Panc1 (cell line): Measurements from ENCODE around the gene ACOD1. TPM values are rescaled to one million over a fixed set of nuclear protein-coding genes. Genes with fewer than 3 reads are reported as not detected.
"Not testable (repeated sequence)": the region's sequence is repeated elsewhere in the genome, so short reads cannot be mapped to it uniquely, and the experiment has no call there.

ENCODE experiments used
- ATAC-seq: fragments of 200-7000 bp; cut with Tn5 transposase; 2 replicates; pipeline ENCODE4 v1.9.1; 2020; ENCODE audit warnings: mild to moderate bottlenecking, moderate library complexity
- BruUV-seq: library from RNA; stranded (reverse); fragments of 400-500 nt; replicated peaks from 2 replicates; lab custom pipeline; 2021; lab: Mats Ljungman, UMichigan
- CTCF ChIA-PET: fragments of 300-600 bp; sonication (Branson Sonifier 250); formaldehyde crosslinking; loops from one replicate; lab custom pipeline; 2022; ENCODE audit warnings: antibody characterized with exemption; lab: Charles Lee
- POLR2A ChIA-PET: fragments of 300-600 bp; sonication (Branson Sonifier 250); formaldehyde crosslinking; loops from one replicate; lab custom pipeline; 2022; ENCODE audit warnings: antibody characterized with exemption; lab: Charles Lee
- DNase-seq: peaks from one replicate; pipeline ENCODE4 v3.0.0-alpha.2; 2010; ENCODE audit warnings: low read depth, low spot score
- H3K27ac ChIP-seq: 2 replicates; pipeline ENCODE4 v1.5.1; 2011; ENCODE audit warnings: mild to moderate bottlenecking, low read length, inconsistent platforms
- H3K27me3 ChIP-seq: fragments of 200-500 bp; sonication (Bioruptor generic); 2 replicates; pipeline ENCODE4 v1.6.0; 2014; ENCODE audit warnings: low read length, inconsistent platforms; ENCODE audit not compliant: control insufficient read depth, insufficient read depth
- H3K36me3 ChIP-seq: fragments of 200-500 bp; sonication (Bioruptor generic); 2 replicates; pipeline ENCODE4 v1.5.1; 2014; ENCODE audit warnings: inconsistent platforms, mild to moderate bottlenecking, low read length, moderate library complexity; ENCODE audit not compliant: control insufficient read depth, insufficient read depth
- H3K4me1 ChIP-seq: 2 replicates; pipeline ENCODE4 v1.5.1; 2011; ENCODE audit warnings: inconsistent platforms, mild to moderate bottlenecking, low read length, moderate library complexity; ENCODE audit not compliant: control insufficient read depth, insufficient read depth
- H3K4me3 ChIP-seq, 2 experiments: 2 replicates each; pipeline ENCODE4 v1.5.1; 2011 to 2012; ENCODE audit warnings: low read depth in 2 of 2, low read length in 2 of 2, mild to moderate bottlenecking in 2 of 2, inconsistent platforms in 1 of 2, moderate library complexity in 1 of 2
- H3K9me3 ChIP-seq: fragments of 200-500 bp; sonication (Bioruptor generic); 2 replicates; pipeline ENCODE4 v1.5.1; 2014; ENCODE audit warnings: low read depth, mild to moderate bottlenecking, inconsistent platforms, low read length, moderate library complexity; ENCODE audit not compliant: control insufficient read depth, insufficient read depth
- POLR2AphosphoS5 ChIP-seq: IDR thresholded peaks from 2 replicates; pipeline ENCODE4 v1.6.1; 2012; ENCODE audit warnings: mild to moderate bottlenecking, low read depth, low read length, moderate library complexity
- REST ChIP-seq, 2 experiments: IDR thresholded peaks; 2 replicates each; pipeline ENCODE4 v1.6.1; 2011 to 2012; ENCODE audit warnings: low read depth in 2 of 2, control low read depth in 1 of 2, low read length in 1 of 2, mild to moderate bottlenecking in 1 of 2, moderate library complexity in 1 of 2; ENCODE audit not compliant: insufficient read depth in 1 of 2
- SIN3A ChIP-seq: IDR thresholded peaks from 2 replicates; pipeline ENCODE4 v1.6.1; 2012; ENCODE audit warnings: low read depth, mild to moderate bottlenecking, low read length, moderate library complexity, borderline replicate concordance; ENCODE audit not compliant: insufficient read depth
- TCF7L2 ChIP-seq: IDR thresholded peaks from 2 replicates; pipeline ENCODE4 v1.6.1; 2011; ENCODE audit warnings: mild to moderate bottlenecking, low read depth, low read length, inconsistent platforms
- in situ Hi-C: cut with HindIII; loops from 2 replicates; pipeline ENCODE4 v1.10.0; 2016; ENCODE audit warnings: low sequenced_read_pairs, low pct_unique_long_range_greater_than_20kb
- intact Hi-C: fragments of 100-400 bp; cut with micrococcal nuclease; formaldehyde crosslinking; loops from one replicate; pipeline ENCODE4 v1.10.0; 2022; ENCODE audit not compliant: unreplicated experiment
- total RNA-seq: library from RNA; stranded (reverse); gene quantifications from one replicate; pipeline ENCODE4 v1.2.1, GENCODE V29; 2021; ENCODE audit not compliant: unreplicated experiment
- TF ChIP-seq, protein P1 (sequence below): fragments of 450-650 bp; IDR thresholded peaks from 2 replicates; pipeline ENCODE4 v1.5.1; 2017; ENCODE audit warnings: mild to moderate bottlenecking

Gene ACOD1
- total RNA-seq, 1 experiment from 2014 or later = not detected

DNA sequence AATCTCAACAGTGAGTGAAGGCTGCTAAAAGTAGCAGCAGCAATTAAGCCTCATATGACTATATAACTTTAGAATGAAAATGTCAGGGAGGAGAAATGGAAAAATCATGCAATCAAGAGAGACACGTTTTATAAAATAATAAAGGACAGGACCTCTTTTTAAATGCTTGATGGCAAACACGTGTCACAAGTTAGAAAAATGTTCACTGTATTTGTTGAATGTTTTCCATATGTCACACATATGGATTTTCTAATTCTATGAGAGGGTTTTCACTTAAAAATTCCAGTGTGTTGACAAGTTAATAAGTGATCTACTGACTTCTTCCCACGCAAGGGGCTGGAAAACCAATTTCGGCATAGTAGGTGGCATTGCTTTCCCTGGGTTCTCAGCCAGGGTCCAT lies 34.4 kb upstream of the ACOD1 start:
- no peak for ATAC-seq
- H3K27ac ChIP-seq = no peak overlapping the region
- no peaks in the 10 kb centered on the region for H3K27me3 ChIP-seq
- no TSS peak for BruUV-seq
- no peak overlapping the region for H3K4me3 ChIP-seq
- in situ Hi-C loops = no loop called here
- ChIA-PET CTCF (no interaction called here), POLR2A (no interaction called here)
- TF ChIP-seq SIN3A (no peak), REST (IDR thresholded peaks at IDR 0.05; ENCODE audit: insufficient read depth in 1 of 2, low read depth in 2 of 2, low read length in 1 of 2) (no peak)
- no peak for DNase-seq
- H3K36me3 ChIP-seq = no peaks in the 10 kb centered on the region
- H3K9me3 ChIP-seq = no peaks in the 10 kb centered on the region
- H3K4me1 ChIP-seq = no peaks in the 10 kb centered on the region
- intact Hi-C loops = no loop called here

GRCh38 chr13:76917095-76917494 lies 31.2 kb upstream of the ACOD1 start:
- TF ChIP-seq SIN3A (no peak), REST (IDR thresholded peaks at IDR 0.05; ENCODE audit: insufficient read depth in 1 of 2, low read depth in 2 of 2, low read length in 1 of 2) (no peak), POLR2AphosphoS5 (no peak), TCF7L2 (no peak)
- TF ChIP-seq, protein P1, sequence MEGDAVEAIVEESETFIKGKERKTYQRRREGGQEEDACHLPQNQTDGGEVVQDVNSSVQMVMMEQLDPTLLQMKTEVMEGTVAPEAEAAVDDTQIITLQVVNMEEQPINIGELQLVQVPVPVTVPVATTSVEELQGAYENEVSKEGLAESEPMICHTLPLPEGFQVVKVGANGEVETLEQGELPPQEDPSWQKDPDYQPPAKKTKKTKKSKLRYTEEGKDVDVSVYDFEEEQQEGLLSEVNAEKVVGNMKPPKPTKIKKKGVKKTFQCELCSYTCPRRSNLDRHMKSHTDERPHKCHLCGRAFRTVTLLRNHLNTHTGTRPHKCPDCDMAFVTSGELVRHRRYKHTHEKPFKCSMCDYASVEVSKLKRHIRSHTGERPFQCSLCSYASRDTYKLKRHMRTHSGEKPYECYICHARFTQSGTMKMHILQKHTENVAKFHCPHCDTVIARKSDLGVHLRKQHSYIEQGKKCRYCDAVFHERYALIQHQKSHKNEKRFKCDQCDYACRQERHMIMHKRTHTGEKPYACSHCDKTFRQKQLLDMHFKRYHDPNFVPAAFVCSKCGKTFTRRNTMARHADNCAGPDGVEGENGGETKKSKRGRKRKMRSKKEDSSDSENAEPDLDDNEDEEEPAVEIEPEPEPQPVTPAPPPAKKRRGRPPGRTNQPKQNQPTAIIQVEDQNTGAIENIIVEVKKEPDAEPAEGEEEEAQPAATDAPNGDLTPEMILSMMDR = no peak
- no peak overlapping the region for H3K27ac ChIP-seq

DNA sequence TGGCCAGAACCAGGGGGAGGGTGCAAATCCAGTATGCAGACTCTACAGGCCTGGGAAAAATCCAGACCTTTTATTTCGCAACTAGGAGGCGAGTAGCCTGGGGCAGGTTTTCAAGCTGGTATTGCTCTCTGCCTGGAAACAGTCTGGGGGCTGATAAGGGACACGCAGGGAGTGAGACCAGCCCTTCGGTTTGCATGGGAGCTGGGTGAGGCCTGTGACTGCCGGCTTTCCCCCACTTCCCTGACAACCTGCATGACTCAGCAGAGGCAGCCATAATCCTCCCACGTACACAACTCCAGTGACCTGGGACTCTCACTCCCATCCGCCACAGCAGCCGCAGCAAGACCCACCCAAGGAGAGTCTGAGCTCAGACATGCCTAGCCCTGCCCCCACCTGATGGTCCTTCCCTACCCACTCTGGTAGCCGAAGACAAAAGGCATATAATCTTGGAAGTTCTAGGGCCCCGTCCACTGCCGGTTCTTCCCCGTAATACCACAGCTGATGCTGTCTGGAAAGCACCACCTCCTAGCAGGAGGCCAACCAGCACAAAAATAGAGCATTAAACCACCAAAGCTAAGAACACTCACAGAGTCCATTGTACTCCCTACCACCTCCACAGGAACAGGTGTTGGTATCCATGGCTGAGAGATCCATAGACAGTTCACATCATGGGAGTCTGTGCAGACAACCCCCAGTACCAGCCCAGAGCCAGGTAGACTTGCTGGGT lies 30.4 kb upstream of the ACOD1 start:
- in situ Hi-C loops, ATAC-seq, H3K4me3 ChIP-seq, DNase-seq, CTCF ChIA-PET, H3K27me3 ChIP-seq, H3K36me3 ChIP-seq, POLR2A ChIA-PET, H3K27ac ChIP-seq, BruUV-seq, H3K4me1 ChIP-seq, H3K9me3 ChIP-seq, intact Hi-C loops: not testable (repeated sequence)

More at GRCh38 chr13:76917095-76917494, 31.2 kb upstream of the ACOD1 start:
- in situ Hi-C loops (no loop called here), intact Hi-C loops (no loop called here)
- no peak for DNase-seq
- ChIA-PET CTCF (no interaction called here), POLR2A (no interaction called here)
- no peak for ATAC-seq
- no peak overlapping the region for H3K4me3 ChIP-seq
- no peaks in the 10 kb centered on the region for H3K27me3 ChIP-seq
- no peaks in the 10 kb centered on the region for H3K36me3 ChIP-seq
- no peaks in the 10 kb centered on the region for H3K4me1 ChIP-seq
- BruUV-seq = no TSS peak
- H3K9me3 ChIP-seq = no peaks in the 10 kb centered on the region
